ENCODE measurements around the gene DLK1. TPM values are rescaled to one million over a fixed set of nuclear protein-coding genes. Genes with fewer than 3 reads are reported as not detected.

Gene DLK1
- polyA plus RNA-seq, 4 donors = 6.5 to 32.2 (median 15.7) TPM

DNA sequence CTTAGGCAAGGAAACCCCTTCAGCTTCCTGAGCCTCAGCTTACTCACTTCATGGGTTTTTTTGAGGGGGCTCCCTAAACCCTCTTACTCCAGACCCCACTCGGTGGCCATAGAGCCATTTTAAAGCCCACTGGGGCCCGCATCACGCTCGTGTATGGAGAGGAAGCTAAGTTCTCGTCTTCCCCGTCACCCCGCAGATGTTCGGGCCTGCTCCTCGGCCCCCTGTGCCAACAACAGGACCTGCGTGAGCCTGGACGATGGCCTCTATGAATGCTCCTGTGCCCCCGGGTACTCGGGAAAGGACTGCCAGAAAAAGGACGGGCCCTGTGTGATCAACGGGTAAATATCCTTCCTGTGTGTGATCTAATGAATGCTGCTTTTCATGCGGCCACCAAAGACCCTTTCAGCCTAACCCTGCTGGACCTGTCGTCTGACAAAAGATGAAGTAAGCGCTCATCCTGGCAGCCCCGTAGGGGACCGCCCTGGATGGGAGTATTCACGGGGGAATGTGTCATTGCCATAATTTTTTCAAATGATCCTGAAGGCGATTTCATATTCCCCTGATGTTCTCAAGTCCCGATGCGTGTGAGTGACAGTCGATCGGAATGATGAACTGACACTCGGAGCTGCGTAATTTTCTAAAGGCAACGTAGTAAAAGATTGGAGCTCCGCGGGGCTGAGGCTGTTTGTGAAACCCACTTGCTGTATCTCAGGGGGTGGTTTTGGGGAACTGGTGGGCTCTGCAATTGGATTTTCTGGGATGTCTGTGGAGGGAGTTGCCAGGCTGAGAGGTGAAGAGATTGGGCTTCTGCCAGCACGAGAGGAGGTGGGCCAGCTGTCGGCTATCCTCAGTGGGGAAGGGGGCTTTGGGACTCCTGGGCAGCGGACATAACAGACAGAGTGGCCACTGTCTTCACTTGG, 5.4 kb downstream of the DLK1 start:
- DNase-seq (ENCODE audit: low read depth in 4 of 4, low spot score in 3 of 4) = no peak

DNA sequence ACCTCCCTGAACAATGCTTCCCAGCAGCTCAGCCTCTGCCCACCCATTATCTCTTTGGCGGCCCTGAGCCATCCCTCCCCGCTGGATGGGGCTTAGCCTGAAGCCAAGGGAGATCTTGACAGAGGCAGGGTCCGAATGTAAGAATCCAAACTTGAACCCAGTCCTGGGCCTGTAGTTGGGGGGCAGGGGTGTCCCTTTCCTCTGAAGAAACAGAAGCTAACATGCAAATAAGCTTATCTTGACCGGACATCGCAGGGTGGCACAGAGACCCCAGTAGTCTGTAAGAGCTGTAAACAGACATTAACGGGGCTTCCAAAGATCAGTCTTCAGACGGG, 6.0 kb downstream of the DLK1 start:
- no peak for DNase-seq (ENCODE audit: low read depth in 4 of 4, low spot score in 3 of 4)

DNA sequence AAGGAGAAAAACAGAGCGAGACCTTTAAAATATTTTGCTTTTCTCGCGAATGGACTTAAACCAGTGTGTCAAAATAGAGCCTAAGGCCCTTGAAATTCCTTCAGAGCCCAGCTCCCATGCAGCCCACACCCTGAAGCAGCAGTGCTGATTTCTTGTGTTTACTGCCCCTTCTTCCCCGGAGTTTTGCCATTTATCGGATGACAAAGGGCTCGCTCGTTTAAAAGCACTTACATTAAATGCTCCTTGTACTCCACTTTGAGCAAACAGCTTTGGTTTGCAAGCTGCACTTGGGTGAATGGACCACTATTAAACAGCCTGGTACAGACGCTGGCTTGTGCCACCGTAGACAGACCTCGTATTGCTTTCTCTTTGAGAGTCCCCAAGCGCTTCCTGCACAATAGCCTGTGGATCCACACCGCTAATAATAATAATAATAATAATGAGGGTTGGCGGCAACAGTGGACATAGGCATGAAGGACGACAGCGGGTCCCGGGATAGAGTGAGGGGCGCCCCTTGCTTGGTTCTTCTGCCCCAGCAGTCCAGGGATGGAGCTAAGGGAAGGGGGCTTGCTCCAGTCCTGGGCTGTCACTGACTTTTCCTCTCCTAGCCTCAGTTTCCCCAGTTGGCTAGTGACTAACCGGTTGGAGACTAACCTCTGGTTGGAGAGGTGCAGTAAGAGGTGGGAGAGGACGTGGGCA, 6.6 kb downstream of the DLK1 start:
- no peak for DNase-seq (ENCODE audit: low read depth in 4 of 4, low spot score in 3 of 4)

DNA sequence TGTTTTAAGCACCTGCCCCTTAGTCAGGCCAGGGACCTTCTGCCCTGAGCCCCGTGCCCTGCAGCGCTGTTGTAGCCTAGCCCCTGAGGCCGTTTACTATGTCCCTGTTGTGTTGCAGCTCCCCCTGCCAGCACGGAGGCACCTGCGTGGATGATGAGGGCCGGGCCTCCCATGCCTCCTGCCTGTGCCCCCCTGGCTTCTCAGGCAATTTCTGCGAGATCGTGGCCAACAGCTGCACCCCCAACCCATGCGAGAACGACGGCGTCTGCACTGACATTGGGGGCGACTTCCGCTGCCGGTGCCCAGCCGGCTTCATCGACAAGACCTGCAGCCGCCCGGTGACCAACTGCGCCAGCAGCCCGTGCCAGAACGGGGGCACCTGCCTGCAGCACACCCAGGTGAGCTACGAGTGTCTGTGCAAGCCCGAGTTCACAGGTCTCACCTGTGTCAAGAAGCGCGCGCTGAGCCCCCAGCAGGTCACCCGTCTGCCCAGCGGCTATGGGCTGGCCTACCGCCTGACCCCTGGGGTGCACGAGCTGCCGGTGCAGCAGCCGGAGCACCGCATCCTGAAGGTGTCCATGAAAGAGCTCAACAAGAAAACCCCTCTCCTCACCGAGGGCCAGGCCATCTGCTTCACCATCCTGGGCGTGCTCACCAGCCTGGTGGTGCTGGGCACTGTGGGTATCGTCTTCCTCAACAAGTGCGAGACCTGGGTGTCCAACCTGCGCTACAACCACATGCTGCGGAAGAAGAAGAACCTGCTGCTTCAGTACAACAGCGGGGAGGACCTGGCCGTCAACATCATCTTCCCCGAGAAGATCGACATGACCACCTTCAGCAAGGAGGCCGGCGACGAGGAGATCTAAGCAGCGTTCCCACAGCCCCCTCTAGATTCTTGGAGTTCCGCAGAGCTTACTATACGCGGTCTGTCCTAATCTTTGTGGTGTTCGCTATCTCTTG, 7.6 kb downstream of the DLK1 start:
- DNase-seq (ENCODE audit: low read depth in 4 of 4, low spot score in 3 of 4) = no peak

DNA sequence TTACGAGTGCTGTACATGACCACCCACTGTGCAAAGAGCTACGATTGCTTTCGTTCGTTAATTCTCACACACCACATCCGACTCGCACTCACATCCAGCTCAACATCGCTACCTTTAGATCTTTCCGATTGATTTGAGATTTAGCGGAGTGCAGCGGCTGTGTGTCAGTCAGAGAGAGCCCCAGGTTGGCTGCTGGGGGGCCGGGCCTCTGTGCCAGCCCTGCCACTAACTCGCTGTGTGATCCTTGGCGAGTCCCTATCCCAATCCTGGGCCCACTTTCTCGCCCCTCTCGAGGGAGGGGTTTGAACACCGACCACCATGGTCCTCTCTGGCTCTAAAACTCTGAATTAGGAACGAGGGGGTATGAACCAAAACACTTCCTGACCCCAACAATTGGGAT, 8.6 kb downstream of the DLK1 start:
- DNase-seq (ENCODE audit: low read depth in 4 of 4, low spot score in 3 of 4) = no peak

DNA sequence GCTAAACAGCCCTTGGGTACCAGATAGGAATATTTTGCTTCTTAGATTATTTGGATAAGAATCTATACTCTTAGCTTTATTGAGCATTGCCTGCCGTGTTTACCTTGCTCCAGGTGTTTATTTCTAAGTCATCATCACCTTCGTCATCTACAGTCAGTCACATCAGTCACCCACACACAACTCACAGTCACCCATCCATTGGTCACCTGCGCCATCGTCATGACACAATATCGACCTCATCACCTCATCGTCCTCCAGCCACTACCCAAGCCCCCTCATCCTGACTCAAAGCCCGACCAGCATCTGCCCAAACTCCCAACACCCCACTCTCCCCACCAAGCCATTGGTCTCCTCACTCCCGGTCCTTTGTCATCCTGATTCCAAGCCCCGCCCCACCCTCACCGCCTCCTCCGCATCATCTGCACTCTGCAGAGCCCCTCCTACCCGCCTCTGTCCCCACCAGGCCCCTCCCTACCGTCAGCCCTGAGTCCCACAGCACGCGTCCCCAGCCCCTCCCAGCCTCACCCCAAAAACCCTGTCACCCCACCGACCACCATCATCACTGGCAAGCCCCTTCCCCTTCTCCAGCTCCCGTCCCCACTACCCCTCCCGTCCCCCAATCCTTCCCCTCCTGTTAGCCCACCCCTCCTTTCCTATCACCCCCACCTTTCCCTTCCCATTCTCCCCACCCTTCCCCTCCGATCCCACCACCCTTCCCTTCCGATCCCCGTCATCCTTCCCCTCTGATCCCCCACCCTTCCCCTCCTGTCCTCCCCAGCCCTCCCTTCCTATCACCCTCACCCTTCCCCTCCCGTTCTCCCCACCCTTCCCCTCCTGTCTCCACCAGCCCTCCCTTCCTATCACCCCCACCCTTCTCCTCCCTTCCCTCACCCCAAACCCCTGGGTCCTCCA, 9.8 kb downstream of the DLK1 start:
- no peak for DNase-seq (ENCODE audit: low read depth in 4 of 4, low spot score in 3 of 4)

DNA sequence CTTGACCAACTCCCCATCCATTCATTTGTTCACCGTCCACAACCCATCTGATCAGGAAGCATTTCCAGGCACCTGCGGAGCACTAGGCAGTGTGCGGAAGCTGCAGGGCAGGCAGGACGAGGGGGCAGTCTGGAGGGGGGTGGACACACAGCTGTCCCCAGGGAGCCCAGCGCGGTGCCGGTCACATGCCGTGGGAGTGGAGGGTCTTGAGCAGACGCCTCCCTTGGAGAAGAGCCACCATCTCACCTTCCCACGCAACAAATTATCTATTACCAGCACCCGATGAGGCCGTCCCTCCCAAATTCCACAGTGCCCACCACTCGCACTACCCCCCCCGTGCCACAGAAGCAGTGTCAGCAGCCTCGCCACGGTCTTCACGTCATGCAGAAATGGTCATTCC, 10.8 kb downstream of the DLK1 start:
- DNase-seq (ENCODE audit: low read depth in 4 of 4, low spot score in 3 of 4) = no peak

DNA sequence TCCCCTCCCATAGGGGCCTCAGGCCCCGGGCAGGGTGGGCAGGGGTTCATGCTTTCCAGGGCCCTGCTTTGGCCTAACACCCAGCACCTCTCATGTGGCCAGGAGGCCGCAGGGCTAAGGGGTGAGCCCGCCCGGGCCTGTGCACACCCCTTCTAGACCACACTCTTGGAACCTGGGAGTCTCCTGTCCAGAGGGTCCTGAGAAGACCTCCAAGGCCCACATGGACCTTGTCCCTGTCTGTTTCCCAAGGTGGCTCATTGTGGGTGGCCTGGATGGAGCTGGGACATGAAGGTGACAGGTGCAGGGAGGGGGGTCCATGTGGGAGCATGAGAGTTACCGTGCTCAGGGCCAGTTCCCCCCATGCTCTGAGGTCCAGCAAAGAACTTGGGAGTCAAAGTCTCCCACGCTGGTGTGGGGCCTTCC, 11.6 kb downstream of the DLK1 start:
- DNase-seq (ENCODE audit: low read depth in 4 of 4, low spot score in 3 of 4) = no peak

DNA sequence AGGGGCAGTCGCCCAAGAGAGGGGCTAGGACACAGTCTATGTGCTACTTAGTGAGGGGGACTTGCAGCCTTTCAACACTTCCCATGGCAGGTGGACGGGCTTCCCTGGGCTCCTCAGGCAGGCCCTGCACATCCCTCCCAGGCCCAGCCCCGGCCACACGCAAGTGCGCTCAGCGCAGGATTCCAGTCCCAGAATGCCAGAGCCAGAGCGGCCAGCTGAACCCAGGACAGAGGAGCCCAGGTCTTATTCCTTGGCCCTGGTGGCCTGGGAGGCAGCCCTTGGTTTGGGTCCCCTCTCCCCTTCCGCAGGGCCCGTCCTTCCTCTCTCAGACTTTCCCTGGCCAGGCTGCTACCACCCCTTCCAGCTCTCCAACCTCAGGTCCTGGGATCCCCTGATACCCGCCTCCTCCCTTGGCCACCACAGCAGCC, 12.0 kb downstream of the DLK1 start:
- no peak for DNase-seq (ENCODE audit: low read depth in 4 of 4, low spot score in 3 of 4)

DNA sequence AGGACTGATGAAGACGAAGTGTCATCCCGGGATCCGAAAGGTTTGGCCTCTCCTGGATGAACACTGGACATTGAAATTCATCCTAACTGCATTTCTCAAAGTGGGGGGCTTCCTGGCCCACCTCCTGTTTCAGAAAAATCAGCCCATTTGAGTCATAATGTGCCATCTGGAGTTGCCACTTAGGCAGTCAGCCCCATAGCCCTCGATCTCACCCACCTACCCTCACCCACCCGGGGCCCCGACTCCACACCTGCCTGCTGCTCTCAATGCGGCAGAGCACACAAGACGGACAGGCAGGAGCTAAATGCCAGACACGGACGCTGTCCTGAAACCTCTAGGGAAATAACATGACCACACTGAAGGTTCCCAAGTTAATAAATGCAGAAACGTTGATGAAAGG, 12.6 kb downstream of the DLK1 start:
- no peak for DNase-seq (ENCODE audit: low read depth in 4 of 4, low spot score in 3 of 4)

DNA sequence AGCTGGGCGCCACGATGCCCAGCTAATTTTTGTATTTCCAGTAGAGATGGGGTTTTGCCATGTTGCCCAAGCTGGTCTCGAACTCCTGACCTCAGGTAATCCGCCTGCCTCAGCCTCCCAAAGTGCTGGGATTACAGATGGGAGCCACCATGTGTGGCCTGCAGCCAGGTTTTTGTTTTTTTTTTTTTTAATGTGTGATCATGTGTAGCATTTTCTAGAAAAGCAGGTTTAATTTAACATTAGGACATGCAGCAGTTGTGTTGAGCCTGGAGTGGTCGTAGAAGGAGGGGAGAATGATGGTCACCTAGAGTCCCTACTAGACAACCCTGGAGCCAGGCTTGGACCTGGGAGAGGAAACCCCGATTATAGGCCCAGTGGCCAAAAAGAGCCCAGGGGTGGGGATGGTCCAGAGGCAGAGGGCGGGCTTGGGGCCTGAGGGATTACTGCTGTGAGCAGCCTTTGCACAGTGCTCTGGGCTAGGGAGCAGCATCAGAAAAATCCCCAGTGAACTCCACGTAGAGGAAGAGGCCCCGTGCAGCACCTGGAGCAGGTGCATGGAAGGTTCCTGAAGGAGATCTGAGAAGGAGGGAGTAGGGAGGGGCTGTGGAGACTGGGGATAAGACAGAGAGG, 13.6 kb downstream of the DLK1 start:
- DNase-seq (ENCODE audit: low read depth in 4 of 4, low spot score in 3 of 4) = no peak

DNA sequence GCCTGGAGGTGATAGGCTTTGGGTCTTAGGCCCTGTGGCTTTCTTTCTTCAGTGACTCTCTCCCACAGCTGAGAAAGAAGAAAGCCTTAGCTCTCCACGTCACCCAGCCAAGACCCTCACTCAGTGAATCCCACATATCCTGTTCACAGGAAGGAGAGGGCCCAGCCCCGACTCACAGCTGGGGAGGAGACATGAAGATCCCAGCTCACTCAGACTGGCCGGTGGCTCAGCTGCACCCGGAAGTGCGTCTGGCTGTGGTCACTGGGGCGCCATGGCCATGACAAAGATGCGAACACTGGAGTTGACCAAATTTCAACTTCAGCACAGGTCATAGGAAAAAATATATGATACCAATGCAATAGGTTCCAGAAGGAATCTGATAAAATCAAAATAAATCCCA, 14.2 kb downstream of the DLK1 start:
- no peak for DNase-seq (ENCODE audit: low read depth in 4 of 4, low spot score in 3 of 4)

DNA sequence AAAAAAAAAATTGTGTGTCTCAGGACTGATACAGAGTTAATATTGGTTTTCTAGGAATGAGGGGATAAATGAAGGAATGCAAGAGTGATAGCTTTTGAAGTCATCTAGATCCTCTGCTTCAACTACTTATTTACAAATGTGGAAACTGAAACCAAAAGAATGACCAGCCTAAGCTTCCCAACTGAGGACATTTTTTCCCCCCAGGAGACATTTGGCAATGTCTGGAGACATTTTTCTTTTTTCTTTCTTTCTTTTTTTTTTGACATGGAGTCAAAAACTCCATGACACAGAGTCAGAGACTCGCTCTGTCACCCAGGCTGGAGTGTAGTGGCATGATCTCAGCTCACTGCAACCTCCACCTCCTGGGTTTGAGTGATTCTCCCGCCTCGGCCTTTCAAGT, 15.3 kb downstream of the DLK1 start:
- DNase-seq (ENCODE audit: low read depth in 4 of 4, low spot score in 3 of 4) = no peak

DNA sequence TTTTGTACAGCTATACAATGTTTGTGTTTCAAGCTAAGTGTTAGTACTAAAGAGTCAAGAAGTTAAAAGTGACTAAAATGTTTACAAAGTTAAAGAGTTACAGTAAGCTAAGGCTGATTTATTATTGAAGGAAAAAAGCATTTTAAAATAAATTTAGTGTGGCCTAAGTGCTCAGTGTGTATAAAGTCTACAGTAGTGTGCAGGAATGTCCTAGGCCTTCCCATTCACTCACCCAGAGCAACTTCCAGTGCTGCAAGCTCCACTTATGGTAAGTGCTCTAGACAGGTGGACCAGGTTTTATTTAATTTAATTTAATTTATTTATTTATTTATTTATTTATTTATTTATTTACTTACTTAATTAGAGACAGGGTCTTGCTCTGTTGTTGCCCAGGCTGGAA, 19.6 kb downstream of the DLK1 start:
- no peak for DNase-seq (ENCODE audit: low read depth in 4 of 4, low spot score in 3 of 4)

DNA sequence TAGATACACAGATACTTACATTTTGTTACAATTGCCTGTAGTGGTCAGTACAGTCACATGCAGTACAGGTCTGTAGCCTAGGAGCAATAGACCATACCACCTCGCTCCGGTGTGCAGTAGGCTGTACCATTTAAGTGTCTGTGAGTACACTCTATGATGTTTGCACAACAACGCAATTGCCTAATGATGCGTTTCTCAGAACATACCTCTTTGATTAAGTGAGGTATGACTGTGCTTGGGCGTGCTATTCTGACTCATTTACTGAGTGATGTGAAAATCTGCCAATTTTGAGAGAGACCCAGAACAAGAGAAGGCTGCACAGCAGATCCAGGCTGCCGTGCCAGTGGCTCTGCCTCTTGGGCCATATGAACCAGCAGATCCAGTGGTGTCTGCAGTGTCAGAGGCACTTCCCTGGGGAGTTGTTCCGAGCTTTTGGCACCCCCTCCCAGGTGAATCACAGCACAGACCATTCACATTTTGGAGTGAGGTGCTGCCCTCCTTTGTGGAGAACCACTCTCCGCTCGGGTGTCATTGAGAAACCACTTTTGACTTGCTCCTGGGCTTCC, 20.4 kb downstream of the DLK1 start:
- no peak for DNase-seq (ENCODE audit: low read depth in 4 of 4, low spot score in 3 of 4)

DNA sequence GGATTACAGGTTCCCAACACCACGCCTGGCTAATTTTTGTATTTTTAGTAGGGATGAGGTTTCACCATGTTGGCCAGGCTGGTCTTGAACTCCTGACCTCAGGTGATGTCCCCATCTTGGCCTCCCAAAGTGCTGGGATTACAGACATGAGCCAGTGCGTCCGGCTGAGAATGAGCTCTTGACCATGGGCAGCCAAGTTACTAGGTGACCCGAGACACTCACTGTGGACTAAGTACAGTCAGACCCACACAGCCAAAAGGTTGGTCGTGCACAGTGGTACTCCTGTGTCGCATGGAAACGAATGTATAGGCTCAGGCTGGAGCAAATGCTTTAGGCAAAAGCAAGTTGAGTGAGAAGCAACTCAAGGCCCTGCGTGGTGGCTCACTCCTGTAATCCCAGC, 21.0 kb downstream of the DLK1 start:
- DNase-seq (ENCODE audit: low read depth in 4 of 4, low spot score in 3 of 4) = no peak

DNA sequence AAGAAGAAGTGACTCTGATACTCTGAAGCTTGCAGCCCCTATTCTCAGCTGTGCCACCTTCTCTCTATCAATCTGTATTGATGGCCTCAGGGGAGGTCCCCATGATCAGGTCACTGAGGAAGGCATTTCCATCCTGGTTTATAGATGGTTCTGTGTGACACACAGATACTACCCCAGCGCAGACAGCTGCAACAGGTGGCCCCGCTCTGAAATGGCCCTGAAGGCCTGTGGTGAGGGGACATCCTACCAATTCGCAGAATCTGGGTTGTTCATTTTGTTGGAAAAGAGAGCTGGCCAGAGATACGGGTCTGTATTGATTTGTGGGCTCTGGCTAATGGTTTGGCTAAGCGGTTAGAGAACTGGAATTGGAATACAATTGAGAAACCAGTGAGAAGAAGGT, 21.7 kb downstream of the DLK1 start:
- DNase-seq (ENCODE audit: low read depth in 4 of 4, low spot score in 3 of 4) = no peak

DNA sequence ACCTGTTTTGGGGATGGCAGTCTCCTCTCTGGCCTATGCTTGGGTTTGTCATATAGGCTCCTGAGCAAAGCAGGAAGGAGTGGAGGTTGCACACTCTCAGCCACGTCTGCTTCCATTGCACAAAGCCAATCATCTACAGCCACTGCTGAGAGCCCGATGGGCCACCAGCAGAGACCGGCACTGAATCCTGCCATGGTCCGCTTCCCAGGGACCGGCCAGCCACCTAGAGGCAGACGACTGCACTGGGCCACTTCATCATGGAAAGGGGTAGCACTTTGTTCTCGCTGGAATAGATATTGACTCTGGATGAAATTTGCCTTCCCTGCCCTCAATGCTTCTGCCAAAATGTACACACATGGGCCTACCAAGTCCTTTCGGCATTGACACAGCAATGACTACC, 22.3 kb downstream of the DLK1 start:
- DNase-seq (ENCODE audit: low read depth in 4 of 4, low spot score in 3 of 4) = no peak

DNA sequence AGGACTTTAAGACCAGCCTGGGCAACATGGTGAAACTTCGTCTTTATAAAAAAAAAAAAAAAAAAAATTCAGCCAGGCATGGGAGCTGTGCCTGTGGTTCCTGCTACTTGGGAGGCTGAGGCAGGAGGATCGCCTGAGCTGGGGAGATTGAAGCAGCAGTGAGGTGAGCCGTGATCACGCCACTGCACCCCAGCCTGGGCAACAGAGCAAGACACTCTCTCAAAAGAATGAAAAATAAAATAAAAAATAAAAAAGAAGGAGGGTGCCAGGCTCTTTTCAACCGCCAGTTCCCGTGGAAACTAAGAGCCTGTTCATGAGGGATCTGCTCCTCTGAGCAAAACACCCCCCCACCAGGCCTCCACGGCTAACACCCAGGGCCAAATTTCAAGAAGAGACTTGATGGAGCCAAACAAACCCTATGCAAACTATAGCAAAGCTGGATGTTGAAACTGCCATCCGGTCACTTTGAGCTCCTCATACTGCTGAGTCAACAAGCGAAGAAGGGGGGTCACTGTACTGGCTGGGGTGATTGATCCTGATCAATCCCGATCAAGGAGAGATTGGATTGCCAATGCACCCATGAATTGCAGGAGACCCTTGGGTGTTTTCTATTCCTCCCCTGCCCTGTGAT, 23.4 kb downstream of the DLK1 start:
- DNase-seq (ENCODE audit: low read depth in 4 of 4, low spot score in 3 of 4) = no peak

Measured in left renal pelvis (tissue), 4 donors.